Stimulated activated CD4-positive, alpha-beta T cell treated with anti-CD3 and anti-CD28 coated beads, Interleukin-15, amount 100 ng/mL, for 24 hours (primary cell): Measurements from ENCODE around the gene MEF2C.

Experiments
- DNase-seq: peaks from one replicate; pipeline ENCODE4 v3.0.0-alpha.2; 2020

MEF2C gene

DNA sequence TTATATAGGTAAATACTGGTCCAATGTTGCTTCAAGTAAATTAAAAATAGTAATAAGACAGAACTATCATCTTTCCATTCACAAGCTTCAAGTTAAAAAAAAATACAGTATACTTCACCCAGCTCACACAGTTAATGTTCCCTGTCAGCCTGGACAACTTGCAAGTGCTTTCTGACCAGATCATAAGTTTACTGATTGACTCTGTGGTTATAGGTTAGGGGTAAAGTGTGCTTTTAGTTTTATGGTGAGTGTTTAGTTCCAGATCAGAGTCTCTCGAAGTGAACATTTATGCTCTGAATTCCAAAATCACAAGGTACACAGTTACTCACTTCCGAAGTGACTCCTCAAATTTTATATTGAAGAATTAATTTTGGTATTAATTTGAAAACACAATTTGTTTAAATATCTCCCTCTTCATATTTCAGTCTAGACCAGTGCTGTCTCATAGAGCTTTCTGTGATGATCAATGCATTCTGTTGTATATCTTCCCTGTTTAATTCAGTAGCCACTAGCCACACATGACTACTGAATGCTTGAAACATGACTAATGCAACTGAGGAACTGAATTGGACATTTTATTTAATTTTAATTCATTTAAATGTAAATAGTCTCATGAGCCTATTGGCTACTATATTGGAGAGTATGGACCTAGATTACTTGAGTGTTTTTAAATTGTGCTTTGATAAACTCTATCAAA is 90.7 kb downstream of the MEF2C start:
- no peak for DNase-seq

DNA sequence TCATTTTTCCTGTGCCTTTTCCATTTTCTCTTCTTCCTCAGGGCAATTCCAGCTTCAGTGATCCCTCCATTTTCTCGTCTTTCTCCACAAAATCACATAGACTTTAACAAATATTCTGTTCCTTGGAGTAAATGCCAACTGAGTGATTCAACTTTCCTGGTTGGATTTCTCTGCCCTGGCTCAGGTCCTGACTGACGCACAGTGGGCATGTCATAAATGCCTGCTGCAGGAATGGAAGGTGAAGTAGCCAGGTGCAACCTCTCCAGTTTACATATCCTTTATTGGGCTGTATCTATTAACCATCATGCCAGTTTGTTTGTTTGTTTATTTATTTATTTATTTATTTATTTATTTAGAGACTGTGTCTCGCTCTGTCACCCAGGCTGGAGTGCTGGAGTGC is 95.1 kb downstream of the MEF2C start:
- no peak for DNase-seq

DNA sequence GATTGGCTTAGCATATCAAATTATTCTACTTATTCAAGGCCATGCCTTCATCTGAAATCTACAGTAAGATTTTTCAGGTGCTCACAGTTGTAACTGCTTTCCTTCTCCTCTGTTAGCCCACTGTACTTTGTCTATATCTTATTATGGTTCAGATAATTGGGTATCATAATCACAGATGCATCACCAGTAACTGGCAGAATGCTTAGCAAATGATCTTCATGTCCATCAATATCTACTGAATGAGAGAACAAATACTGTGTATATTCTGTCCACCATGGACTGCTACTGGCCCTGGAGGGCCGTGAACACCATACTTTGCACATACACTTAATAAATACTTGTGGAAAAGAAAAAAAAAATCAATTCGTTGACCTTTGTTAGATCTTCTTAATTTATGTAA is 96.2 kb downstream of the MEF2C start:
- DNase-seq = no peak

DNA sequence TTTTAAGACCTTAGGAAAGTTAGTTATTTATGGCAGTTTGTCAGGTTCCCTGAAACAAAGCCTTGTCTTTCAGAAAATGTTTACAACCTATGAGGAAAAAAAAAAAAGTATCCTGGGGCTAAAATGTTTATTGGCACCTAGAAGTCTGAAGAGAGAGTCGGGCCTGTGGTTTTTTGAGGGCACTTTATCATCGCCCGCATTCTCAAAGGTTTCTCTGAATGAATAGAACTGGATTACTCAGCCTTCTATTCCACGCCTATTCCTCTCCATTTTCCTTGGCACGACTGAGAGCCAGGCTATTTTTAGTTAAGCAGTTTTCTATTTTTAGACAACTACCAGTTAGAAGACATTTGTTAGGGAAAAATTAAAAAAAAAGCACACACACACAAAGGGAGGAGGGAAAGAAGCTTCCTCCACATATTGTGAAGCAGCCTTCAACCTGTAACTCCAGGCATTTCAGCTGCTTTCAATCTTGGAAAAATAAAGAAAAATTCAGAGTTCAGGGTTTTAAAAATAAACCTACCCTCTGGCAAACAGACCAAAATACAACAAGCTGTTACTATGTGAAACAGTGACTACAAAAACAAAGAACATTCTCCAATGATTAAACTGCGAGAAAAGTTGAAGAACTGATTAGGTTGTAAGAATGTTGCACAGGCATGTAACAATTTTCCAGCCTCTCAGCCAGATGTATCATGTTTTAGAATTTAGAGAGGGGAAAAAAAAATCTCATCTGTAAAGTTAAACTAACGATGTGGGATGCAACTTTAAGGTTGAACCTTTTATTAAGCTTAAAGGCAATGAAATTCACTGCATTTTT is 97.0 kb downstream of the MEF2C start:
- DNase-seq = peak; percentile 29

DNA sequence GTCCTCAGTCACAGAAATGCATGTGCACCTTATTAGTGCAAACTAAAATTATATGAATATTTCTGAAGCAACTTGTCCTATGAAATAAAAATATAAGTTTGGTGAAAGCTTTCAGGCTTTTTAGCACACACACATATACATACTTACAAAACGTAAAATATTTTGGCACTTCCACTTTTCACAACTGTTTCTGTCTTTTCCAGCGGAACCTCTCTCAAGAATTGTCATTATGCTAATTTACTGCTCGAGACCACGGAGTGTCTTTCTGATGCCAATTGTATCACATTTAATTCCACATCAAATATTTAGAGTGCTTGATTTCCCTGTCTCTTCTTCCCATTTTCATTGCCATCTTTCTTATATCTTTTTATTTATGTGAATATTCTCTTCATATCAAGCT is 100.4 kb downstream of the MEF2C start:
- no peak for DNase-seq

DNA sequence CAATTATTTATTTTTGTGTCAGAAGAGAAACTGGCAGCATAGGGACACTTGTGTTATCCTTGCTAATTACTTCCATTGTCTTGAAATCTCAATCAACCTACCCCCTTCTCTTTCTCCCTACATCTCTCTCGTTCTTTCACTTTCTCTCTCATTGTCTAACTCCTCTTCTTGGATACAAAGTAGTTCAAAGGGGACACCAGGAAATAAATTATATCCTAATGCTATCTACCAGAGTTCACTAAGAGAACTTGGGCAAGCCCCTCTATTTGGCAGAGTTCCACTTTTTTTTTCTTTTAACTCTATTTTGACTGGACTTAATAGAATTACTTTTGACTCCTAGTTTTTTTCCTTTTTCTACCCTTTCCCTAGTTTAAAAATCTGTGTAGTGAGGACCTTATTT is 102.2 kb downstream of the MEF2C start:
- no peak for DNase-seq

DNA sequence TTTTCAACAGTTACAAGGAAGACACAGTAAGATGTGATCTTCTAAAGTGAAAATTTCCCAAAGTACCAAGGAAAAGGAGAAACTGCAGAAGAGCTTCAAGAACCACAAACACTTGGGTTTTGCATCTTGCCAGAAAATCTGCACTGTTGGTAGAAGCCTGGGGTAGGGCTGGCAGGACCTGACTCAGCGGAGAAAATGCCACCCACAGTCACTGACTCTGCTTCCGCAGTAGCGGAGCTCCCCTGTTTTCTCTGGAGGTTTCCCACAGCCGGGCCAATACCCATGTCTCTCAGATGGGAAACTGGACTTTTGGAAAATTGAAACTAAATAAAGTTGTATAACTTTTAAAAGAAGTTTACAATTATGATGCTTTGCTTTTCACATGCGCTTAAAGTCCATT is 104.2 kb downstream of the MEF2C start:
- DNase-seq = peak; percentile 9

DNA sequence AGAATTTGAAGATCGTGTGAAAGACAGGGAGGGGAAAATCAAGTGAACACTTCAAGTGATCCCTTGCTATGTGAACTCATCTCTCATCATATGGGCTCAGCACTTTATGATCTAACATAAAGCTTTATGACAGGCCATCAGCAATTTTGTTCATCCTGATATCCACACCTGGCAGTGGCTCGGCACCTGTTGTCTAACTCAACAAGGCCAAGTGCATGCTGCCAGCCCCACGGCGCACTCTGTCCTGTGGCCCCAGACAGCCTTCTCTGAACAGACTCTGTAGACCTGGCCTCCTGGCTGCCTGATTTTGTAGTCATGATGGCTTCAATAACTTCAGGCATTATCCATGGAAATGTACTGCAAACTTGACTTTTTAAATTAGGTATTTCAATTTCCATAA is 106.3 kb downstream of the MEF2C start:
- no peak for DNase-seq

DNA sequence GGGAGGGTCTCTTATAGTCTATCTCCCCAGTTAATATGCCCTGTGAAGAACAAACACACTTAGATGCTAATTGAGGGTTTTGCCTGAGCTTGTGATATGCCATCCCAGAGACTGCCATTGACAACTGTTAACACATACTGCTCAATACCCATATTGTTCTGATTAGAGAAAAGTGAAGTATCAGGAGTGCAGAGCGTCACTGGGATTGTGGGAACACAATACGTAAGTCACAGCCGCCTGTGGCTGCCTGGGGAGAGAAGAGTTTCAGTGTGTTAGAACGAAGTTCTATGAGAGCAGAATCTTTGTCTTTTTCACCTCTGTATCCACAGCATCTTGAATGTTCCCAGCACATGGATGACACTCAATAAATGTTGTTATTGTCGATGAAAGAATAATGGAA is 110.2 kb downstream of the MEF2C start:
- no peak for DNase-seq

DNA sequence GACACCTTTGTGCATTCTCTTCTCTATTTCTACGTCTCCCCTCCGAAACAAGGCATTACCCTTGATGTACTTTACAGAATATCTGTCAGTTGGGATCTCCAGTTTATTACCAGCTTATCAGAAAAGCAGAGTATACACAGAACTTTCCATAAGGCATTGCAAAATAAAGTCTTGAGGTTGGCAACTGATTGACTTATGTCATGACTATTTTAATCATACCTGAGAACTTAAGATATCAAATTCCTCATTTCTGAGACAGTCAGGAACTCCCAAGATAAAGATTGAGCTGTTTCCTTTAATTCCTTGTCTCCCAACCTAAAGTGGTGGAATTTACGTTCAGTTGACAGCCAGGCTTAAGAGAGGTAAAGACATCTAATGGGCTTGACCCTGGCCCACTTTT is 110.9 kb downstream of the MEF2C start:
- DNase-seq = no peak

DNA sequence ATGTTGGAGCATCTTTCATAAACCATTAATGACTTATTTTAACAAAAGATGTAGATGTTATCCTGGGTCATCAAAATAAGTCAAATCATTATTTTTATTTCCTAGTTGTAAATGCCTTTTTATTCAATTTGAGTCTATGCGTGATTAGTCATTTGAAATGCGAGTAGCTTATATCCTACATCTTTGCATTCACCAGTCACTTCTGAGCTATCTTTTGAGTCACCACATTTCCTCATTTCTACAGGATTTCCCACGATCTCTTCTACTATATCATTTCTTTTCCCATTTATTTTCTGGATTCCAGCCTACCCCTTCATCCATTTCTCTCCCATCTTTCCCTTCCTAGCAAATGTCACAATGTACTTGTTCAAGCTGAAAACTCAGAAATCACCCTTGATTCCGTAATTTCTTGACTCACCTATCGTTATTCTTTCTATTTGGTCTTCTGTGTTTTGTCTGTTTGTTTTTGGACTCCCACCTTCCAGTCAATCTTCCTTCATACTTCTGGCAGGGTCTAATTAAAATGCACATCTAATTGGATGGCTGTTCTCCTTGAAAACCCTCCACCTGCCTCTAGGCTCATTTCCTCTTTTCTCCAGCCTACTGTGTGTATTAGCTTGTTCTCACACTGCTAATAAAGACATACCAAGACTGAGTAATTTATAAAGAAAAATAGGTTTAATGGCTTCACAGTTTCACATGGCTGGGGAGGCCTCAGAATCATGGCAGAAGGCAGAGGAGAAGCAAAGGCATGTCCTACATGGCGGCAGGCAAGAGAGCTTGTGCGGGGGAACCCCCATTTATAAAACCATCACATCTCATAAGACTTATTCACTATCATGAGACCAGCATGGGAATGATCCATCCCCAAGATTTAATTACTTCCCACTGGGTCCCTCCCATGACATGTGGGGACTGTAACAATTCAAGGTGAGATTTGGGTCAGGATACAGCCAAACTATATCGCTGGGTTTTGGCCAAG is 112.4 kb downstream of the MEF2C start:
- DNase-seq = no peak

DNA sequence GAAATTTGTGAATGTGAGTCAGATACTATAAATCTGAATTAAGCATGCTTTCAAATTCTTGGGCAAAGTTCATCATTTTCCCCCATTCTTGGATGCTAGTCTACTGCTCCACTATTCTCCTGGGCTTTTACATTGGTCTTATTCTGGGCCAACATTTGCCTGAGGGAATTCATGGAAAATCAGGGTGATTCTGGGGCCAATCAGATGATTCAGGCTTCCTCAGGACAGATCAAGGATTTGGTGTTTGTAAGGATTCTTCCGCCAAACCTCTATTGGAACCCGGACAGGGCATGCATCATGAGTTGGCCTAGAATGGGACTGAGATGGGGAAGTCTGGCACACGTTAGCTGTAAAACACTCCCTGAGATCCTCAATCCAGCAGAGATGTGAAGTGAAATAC is 113.8 kb downstream of the MEF2C start:
- no peak for DNase-seq

DNA sequence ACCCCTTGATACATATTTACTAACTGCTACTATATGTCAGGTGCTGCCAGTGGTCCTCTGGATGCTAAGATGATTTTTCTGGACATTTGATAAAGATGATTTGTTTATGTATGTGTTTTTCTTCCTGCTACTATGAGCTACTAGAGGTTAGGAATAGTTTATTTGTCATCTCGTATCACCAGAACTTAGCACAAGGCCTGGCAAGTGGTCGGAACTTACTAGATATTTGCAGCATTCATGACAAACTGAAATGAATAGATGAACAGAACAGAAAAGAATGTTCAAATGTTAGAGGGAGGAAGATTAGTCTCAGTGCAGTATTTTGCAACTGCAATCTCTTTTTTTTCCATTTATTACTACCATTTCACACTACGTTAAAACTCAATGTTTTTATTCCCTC is 114.6 kb downstream of the MEF2C start:
- no peak for DNase-seq

DNA sequence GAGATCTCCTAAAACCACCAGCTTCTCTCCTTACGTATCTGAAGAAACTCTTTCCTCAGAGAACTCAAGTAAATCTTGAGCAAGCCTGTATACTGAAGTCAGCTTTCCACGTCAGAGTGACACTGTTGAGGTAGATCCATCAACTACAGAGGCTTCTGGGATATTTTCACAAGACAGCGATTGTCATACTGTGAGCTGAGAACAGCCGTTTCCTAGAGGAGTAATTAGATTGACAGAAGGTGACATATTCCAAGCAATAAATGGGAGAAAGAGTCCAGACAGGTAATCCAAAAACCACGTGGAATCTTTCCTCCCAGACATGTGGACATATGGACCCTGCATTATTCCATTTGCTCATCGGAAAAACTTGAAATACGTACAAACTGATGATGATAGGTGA is 117.2 kb downstream of the MEF2C start:
- no peak for DNase-seq

DNA sequence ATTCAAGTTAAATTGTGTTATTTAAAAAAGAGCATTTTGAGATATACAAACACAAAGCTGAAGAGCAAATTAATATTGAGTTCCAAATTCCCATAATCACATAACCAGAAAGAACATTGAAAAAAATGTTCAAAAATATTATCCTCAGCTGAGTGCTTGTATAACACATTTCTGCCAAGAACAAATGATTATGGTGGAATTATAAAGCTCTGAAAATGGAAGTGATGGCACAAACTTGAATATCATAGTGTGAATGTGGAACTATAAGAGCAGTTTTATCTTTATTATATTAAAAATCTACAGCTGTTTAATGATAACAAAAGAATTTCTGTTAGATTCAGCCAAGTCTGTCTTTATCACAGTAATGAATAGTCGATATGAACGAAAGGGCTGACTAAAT is 117.8 kb downstream of the MEF2C start:
- DNase-seq = no peak

DNA sequence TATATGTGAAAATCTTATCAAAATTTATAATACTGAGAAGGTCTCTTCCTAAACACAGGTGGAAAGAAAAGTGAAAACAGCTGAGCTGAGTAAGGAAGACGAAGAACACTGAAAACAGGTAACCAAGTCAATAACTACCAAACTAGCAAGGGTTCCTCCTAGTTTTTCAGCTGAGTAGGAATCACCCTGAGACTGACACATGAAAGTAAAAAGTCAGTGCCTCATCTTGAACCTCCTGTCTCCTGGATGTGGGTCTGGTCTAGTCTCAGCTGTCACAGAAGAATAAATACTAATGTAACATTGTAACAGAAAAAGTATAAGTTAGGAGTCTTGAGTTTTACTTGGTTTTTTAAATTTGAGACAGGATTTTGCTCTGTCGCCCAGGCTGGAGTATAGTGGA is 121.0 kb downstream of the MEF2C start:
- no peak for DNase-seq

DNA sequence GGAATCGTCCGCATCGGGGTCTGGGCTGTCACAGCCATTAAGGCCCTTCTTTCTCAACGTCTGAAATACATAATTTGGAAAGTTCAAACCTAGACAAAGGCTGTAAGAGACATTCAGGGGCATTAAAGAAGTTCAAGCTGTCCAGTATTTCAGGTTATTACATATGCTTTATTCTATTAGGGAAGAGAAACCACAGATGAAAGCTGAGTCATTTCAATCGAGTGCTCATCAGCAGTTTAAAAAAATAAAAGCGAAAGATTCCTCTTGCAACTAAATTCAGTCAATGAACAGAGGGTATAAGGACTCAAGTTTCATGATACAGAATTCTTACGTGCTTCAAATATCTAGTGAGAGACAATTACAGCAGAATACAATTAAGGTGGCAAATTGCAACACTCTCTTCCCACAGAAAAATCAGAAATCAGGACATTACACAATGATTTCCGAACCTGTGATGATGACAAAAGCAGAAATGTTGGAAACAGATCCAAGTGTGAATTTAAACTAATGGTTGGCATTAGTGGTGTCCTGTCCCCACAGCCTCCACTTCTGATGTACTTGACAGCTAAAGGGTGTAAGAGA is 121.6 kb downstream of the MEF2C start:
- DNase-seq = no peak

DNA sequence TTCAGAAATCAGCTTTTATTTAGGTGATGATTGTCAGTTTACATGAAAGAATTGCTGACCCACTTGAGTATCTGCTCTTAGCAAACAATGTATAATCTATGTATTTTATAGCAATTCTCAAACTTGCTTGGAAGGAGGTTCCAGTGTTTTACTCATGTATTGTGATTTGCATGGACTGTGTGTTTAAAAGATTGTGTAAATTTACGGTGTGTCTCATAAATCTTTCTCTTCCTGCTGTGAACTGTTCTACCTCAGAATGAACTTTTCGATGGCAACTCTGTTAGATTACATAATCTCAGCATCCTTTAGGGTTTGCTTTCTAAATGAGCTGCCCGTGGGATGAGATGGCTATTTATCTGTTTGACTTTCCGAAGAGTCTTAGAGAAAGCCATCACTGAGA is 122.5 kb downstream of the MEF2C start:
- DNase-seq = no peak

DNA sequence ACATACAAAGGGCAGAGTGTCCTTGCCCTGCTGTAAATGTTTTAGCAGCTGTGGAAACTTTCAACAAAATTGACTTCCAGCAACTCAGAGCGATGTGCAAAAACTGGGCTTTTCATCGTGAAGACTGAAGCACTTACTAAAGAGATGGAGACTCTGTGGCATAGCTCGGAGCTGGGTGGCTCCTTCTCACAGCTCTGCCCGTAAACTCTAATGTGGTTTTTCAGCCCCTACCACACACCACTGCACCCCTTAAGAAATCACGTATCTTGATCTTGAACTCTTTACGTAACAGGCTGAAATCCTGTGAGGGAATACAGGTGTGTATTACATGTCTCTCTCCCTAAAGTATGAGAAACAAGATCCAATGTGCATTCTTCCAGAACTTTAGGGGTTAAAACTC is 124.4 kb downstream of the MEF2C start:
- no peak for DNase-seq

DNA sequence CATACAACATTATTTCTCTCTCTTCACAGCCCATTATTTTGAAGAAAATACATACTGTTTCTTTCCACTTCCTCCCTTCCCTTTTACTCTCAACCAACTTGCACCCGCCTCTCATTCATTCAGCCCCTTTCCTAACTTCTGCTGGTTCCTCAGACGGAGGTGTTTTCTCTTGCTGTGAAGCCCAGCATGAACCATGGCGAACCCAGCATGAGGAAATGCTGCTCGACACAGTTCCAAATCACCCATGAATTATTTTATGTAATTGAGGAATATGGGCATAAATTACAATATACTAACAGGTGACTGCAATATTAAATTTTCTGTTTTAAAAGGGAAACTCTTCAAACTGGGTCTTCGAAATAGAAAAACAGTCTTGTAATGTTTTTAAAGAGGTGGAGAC is 124.8 kb downstream of the MEF2C start:
- DNase-seq = no peak

DNA sequence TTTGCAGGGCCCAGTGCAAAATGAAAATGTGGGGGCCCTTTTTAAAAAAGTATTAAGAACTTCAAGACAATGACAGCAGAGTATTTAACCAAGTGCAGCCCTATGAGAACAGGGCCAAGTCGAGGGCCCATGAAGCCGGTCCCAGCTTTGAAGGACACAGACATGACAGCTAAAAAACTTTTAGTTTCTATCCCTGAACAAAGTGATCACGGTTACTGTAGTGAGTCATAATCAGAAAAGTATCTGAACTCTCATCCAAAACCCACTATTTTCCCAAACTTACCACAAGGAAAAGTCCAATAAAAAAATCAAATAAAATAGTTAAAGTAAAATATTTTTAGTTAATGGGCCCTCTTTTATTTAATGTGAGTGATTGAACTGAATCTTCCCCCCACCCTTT is 126.0 kb downstream of the MEF2C start:
- DNase-seq = no peak

DNA sequence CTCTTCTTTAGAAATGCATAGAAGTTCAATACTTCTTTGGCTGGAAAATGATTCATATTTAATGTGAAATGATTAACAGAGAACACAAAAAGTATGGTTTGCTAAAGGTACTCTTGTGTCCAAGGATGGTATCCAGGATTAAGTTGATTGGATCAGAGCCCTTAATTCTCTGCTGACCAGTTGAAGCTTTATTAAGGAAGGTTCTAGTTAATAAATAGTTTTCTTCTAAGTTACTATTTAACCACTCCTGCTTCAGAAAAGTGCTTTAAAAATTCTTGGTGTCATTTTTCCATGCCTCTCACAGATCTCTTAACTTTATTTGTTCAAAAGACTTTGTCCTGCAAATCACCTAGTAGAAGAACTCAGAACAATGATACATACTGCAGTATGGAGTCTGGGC is 134.3 kb downstream of the MEF2C start:
- DNase-seq = no peak

DNA sequence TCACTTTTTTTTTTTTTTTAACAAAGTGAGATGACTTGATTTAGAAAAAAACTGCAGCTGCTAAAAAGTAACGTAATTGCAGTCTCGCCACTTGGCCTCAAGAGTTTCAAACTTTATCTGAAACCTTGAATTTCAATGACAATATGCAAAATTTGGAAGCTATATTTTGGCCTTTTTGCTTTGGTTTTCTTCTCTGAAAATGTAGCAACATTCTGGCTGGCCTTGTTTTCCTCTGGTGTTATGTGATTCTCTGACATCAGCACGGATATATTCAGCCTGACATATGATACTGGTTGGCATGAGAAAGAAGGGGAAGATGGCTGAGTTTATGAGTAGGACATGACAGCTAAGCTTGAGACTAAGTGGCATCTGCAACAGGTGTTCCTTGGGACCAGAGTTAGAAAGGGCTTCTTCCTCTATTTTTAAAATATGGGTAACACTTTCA is 136.5 kb downstream of the MEF2C start:
- no peak for DNase-seq
